ENCODE results near the gene AGT. TPM values are rescaled to one million over a fixed set of nuclear protein-coding genes. Genes with fewer than 3 reads are reported as not detected.

Gene AGT
- total RNA-seq, 3 donors from 2014 or later (not counting 1 experiment from before 2014, with no cell fraction given) = not detected

DNA sequence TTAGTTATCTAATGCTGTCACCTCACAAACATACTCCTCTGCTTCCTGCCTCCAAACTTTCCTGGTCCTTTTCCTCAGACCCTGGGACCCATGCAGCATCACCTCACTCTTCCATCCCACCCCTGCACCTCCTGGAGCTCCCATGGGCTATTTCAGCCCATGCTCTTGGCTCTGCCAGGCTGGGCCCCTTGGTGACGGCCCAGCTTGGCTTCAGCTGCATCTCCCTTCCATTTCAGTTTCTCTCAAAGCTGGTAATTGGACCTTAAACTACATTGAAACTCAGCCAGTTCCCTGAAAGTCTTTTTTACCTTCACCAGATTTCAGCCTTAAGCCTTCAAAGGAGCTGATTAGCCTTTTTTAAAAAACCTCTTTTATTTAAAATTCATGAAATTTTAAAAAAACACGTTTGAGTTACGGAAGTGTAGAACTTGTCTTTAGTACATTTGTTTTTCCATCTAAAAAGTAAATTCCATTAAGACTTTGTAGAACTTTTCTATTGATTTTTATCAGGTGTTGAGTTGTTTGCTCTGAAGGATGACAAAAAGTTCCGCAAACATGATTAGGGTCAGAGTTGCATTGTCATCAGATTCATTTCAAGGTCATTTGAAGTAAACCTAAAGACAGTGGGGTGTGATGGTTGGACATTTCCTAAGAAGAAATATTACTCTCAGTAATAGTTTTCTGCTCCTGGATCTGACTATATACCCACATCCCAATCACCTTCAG is 33.5 kb downstream of the AGT start:
- no peak overlapping the region for H3K4me3 Mint-ChIP-seq

DNA sequence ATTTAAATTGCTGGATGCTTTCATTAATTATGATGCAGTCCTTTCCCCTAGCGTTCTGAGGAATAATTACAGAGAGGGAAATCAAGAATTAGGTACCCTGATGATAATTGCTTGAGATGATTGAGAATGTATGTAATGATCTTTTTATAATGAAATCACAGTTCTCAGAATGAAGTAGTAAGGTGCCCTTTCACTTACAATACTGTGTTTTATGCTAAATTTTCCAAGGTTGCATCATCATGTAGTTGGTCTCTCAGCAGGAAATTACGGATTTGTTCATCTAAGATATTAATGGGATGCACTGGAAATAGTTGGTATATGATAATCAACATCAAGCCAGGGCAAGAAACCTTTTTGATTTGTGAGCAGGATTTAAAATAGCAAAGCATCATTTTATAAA is 34.1 kb downstream of the AGT start:
- Histone ChIP-seq H3K9me3 (ENCODE audit: control insufficient read depth, insufficient read depth, low read length) (no peaks in the 10 kb centered on the region), H3K36me3 (ENCODE audit: control insufficient read depth, insufficient read depth, low read length) (peaks cover 64% of the 10 kb centered on the region), H3K27ac (ENCODE audit: low read length) (no peak overlapping the region), H3K27me3 (ENCODE audit: control insufficient read depth, insufficient read depth, low read length) (no peaks in the 10 kb centered on the region), H3K4me3 (ENCODE audit: low read length) (no peak overlapping the region), H3K4me1 (ENCODE audit: control insufficient read depth, insufficient read depth, low read length) (peaks cover 29% of the 10 kb centered on the region)
- H3K4me1 Mint-ChIP-seq = peaks cover 16 to 19% of the 10 kb centered on the region in 2 donors
- no peak overlapping the region for H3K27ac Mint-ChIP-seq
- intact Hi-C loops (cut with micrococcal nuclease) = no loop called here
- peaks cover 38% of the 10 kb centered on the region for H3K36me3 Mint-ChIP-seq
- TF ChIP-seq, protein P1, sequence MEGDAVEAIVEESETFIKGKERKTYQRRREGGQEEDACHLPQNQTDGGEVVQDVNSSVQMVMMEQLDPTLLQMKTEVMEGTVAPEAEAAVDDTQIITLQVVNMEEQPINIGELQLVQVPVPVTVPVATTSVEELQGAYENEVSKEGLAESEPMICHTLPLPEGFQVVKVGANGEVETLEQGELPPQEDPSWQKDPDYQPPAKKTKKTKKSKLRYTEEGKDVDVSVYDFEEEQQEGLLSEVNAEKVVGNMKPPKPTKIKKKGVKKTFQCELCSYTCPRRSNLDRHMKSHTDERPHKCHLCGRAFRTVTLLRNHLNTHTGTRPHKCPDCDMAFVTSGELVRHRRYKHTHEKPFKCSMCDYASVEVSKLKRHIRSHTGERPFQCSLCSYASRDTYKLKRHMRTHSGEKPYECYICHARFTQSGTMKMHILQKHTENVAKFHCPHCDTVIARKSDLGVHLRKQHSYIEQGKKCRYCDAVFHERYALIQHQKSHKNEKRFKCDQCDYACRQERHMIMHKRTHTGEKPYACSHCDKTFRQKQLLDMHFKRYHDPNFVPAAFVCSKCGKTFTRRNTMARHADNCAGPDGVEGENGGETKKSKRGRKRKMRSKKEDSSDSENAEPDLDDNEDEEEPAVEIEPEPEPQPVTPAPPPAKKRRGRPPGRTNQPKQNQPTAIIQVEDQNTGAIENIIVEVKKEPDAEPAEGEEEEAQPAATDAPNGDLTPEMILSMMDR (IDR thresholded peaks at IDR 0.05) = no peak
- H3K9me3 Mint-ChIP-seq = no peaks in the 10 kb centered on the region
- H3K27me3 Mint-ChIP-seq (ENCODE audit: low read depth in 2 of 2) = no peaks in the 10 kb centered on the region
- DNase-seq (no peak), ATAC-seq (no peak)
- H3K4me3 Mint-ChIP-seq = no peak overlapping the region
- 95% methylated on average over 2 of the region's 2 CpGs for WGBS (ENCODE audit: insufficient coverage)

More for the DNA sequence above, 33.5 kb downstream of the AGT start:
- Histone ChIP-seq H3K36me3 (ENCODE audit: control insufficient read depth, insufficient read depth, low read length) (peaks cover 64% of the 10 kb centered on the region), H3K4me1 (ENCODE audit: control insufficient read depth, insufficient read depth, low read length) (peaks cover 29% of the 10 kb centered on the region), H3K9me3 (ENCODE audit: control insufficient read depth, insufficient read depth, low read length) (no peaks in the 10 kb centered on the region), H3K4me3 (ENCODE audit: low read length) (no peak overlapping the region), H3K27ac (ENCODE audit: low read length) (no peak overlapping the region), H3K27me3 (ENCODE audit: control insufficient read depth, insufficient read depth, low read length) (no peaks in the 10 kb centered on the region)
- 50% methylated on average over 2 of the region's 4 CpGs for WGBS (ENCODE audit: insufficient coverage)
- peaks cover 16 to 19% of the 10 kb centered on the region in 2 donors for H3K4me1 Mint-ChIP-seq
- H3K27me3 Mint-ChIP-seq (ENCODE audit: low read depth in 2 of 2) = no peaks in the 10 kb centered on the region
- DNase-seq (no peak), ATAC-seq (no peak)
- H3K9me3 Mint-ChIP-seq = no peaks in the 10 kb centered on the region
- no peak overlapping the region for H3K27ac Mint-ChIP-seq
- TF ChIP-seq, protein P1 (IDR thresholded peaks at IDR 0.05) = no peak
- intact Hi-C loops (cut with micrococcal nuclease) = no loop called here
- H3K36me3 Mint-ChIP-seq = peaks cover 38% of the 10 kb centered on the region

DNA sequence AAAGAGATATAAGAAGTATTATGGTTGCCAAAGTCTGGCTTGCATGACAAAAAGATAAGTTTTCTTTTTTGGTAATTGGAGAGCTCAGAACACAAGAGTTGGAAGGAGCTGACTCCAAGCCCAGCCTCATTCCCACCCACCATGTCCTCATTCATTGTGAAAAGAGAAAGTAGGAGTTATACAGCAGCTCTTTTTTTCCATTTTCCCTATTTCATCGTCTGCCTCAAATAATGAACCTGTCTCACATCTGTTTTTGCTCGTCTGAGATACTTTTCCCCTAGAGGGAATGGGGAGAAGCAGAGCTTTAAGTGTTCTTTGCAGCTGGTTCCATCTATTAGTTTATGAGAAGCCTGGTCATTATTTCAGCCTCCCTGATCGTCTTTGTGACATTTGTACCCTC is 34.7 kb downstream of the AGT start:
- ATAC-seq = no peak
- no peak for DNase-seq
- no peaks in the 10 kb centered on the region for H3K27me3 ChIP-seq (ENCODE audit: control insufficient read depth, insufficient read depth, low read length)
- no peaks in the 10 kb centered on the region for H3K27me3 Mint-ChIP-seq (ENCODE audit: low read depth in 2 of 2)
- TF ChIP-seq, protein P1 (IDR thresholded peaks at IDR 0.05) = no peak
- WGBS (ENCODE audit: insufficient coverage) = 94% methylated on average over 2 of the region's 3 CpGs
- H3K4me1 Mint-ChIP-seq = peaks cover 16 to 19% of the 10 kb centered on the region in 2 donors
- peaks cover 62% of the 10 kb centered on the region for H3K36me3 ChIP-seq (ENCODE audit: control insufficient read depth, insufficient read depth, low read length)
- no peak overlapping the region for H3K4me3 ChIP-seq (ENCODE audit: low read length)
- H3K9me3 ChIP-seq (ENCODE audit: control insufficient read depth, insufficient read depth, low read length) = no peaks in the 10 kb centered on the region
- H3K4me1 ChIP-seq (ENCODE audit: control insufficient read depth, insufficient read depth, low read length) = peaks cover 27% of the 10 kb centered on the region
- no peak overlapping the region for H3K4me3 Mint-ChIP-seq
- H3K36me3 Mint-ChIP-seq = peaks cover 38% of the 10 kb centered on the region
- no peak overlapping the region for H3K27ac ChIP-seq (ENCODE audit: low read length)
- no peak overlapping the region for H3K27ac Mint-ChIP-seq
- H3K9me3 Mint-ChIP-seq = no peaks in the 10 kb centered on the region
- intact Hi-C loops (cut with micrococcal nuclease) = no loop called here

DNA sequence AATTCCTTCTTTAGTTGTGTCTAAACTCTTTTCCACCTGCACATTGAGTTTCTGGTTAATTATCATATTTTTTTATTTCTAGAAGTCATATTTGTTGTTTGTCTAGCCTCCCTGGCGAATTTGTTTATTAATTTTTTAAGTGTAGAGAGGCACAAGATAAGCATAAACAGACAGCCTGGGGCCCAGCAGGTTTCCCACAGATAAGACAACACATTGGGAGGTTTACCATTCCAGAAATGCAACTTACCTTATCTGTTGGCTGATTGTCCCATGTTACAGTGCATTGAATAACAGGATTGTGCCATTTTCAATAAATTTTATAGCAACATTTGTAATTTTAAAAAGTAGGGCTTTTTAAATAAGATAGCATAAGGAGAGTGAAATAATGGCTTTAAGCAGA is 36.7 kb downstream of the AGT start:
- intact Hi-C loops (cut with micrococcal nuclease) = no loop called here
- Histone ChIP-seq H3K36me3 (ENCODE audit: control insufficient read depth, insufficient read depth, low read length) (peaks cover 74% of the 10 kb centered on the region), H3K27ac (ENCODE audit: low read length) (no peak overlapping the region), H3K4me3 (ENCODE audit: low read length) (no peak overlapping the region), H3K9me3 (ENCODE audit: control insufficient read depth, insufficient read depth, low read length) (no peaks in the 10 kb centered on the region), H3K4me1 (ENCODE audit: control insufficient read depth, insufficient read depth, low read length) (peaks cover 7% of the 10 kb centered on the region), H3K27me3 (ENCODE audit: control insufficient read depth, insufficient read depth, low read length) (no peaks in the 10 kb centered on the region)
- Mint-ChIP-seq H3K4me3 (no peak overlapping the region), H3K36me3 (peaks cover 38% of the 10 kb centered on the region), H3K27me3 (ENCODE audit: low read depth in 2 of 2) (no peaks in the 10 kb centered on the region), H3K27ac (no peak overlapping the region), H3K4me1 (peaks cover 3 to 6% of the 10 kb centered on the region in 2 donors), H3K9me3 (no peaks in the 10 kb centered on the region)
- TF ChIP-seq, protein P1 (IDR thresholded peaks at IDR 0.05) = no peak
- WGBS (ENCODE audit: insufficient coverage) = 100% methylated on average over 1 of the region's 1 CpG
- ATAC-seq (no peak), DNase-seq (no peak)

Data from natural killer cell (primary cell).